Astrocyte of the hippocampus (primary cell): Measurements from ENCODE around the gene PLSCR3.

Experiments
- DNase-seq: peaks from one replicate; pipeline ENCODE4 v3.0.0; 2011; ENCODE audit warnings: low read depth, low spot score

Gene PLSCR3

DNA sequence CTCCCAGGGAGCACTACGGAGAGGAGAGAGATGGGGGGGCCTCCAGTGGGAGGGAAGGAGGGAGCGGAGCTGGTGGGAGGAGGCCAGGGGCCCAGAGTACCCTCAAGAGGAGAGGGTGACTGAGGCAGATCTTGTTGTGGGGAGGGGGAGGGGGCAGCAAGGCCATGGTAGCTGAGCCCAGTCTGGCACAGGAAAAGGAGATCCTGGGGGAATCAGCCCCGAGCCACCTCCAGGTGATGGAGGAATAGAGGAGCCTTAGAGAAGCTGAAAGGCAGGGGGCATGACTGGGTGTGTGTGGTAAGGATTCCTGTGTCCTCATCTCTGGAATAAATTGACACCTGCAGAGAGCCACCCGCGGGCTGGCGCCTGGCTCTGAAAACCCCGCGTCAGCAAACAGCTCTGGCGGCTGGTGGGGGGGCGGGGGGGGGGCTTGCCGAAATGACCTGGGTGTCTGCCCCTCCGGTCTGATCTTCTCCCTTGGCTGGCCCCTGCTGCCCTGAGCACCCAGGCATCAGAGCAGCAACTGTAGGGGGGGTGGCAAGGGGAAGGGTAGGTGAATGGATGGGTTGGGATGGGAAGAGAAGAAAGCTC, 12.0 kb upstream of the PLSCR3 start:
- DNase-seq, result peak; percentile 27

DNA sequence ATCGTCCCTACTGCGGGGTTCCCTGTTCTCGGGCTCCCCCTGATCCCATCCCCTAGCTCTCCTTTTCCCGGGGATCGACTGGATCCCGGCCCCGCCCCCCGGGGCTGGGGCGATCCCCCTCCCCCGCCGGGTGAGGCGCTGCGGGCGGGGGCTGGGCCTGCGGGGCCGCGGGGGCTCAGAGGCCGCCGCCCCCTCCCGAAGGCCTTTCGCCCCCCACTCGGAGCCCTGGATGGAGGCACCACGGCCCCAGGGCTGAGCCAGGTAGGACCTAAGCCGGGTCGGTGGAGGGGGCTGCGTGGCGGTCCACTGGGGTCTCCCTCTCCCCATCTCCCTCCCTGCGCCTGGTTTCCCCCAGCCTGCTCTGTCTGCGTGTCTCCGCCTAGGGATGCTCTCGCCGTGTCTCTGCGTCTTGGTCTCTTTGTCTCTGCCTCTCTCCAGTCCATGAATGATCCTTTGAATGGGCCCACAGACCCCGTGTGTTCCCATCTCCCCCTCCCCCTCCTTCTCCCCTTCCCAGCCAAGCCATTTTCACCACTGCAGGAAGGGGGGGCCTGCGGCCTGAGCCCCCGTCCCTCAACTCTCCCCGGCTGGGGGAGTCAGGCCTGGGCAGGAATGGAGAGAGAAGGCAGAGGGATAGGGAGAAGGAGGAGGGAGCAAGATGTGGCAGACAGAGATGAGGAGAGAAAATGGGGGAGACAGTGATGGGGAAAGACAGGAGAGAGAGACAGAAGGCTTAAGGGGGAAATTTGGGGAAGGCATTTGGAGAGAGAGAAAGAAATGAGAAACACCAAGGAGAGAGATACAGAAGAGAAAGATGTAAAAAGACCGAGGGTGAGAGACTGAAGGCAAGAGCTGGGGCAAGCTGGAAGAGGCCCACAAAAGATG, 11.3 kb upstream of the PLSCR3 start:
- DNase-seq, result peak; percentile 42

DNA sequence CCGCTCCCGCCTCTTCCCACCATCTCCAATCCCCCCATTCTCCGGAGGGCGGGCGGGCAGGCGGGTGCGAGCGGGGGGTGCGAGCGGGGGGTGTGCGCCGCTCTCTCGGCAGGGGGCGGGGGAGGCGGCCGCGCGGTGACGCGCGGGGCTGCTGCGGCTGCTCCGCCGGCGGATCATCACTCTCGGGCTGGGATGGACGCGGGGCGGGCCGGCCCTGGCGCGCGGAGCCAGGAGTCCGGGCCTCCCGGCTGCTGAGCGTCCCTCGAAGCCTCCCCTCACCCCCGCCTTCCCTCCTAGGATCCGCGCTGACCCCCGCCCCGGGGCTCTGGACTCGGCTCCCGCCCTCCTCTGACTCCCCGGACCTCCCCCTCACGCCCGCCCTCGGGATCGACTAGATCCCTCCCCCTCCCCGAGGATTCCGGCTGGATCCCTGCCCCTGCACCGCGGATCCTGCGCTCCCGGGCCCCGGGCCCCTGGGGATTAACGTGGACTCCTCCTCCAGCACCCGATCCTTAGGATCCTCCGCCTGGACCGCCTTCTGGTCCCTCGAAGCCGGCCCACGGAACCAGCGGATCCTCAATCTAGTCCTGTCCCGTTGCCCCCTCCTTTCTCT, 10.5 kb upstream of the PLSCR3 start:
- no peak for DNase-seq

DNA sequence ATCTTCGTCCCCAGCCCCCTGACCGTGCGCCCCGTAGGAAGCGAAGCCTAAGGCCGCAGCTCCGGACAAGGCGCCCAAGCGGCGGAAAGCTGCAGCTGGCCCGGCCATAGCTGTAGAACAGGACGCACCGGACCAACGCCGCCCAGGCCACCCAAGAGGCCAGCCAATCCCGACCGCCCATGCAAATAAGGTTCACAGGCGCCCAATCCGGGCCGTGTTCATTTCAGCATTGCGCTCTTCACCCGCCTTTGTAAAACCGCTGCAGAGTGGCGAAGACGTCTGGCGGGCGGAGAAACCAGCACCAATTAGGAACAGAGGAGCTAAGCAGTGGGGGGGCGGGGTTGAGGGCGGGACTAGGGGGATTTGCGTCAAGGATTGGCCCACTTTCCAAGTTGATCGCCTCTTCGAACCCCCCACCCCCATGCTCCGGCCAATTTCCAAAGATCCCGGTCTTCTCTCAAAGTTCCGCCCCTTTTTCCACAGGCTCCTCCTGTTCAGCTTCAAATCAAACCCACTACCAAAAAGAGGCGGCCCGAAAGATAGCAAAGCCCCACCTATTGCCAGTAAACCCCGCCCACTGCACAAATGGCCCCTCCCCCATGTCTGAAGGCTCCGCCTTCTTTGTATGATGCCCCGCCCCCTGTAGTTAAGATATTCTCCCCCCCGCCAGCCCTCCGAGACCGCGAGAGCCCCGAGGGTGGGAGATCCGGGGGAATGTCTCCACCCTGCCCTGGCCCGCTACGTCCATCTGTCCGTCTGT, 9.8 kb upstream of the PLSCR3 start, which contains the start of gene TMEM256:
TSS of gene TMEM256 (minus strand) at position 121 of the 760 bp plus-strand sequence. CDS start at position 108, 13 bp downstream.
- DNase-seq, result peak; percentile 100

DNA sequence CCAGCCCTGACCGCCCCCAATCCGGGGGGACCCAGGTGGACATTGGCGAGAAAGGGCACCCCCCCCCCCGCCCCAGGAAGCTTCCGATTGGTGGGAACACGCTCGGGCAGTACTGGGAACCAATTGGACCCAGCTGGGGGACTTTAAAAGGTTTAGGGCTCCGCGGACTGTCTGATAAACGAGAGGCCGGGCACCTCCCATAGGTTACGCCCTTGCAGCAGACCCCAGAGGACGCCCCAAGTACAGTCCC, 9.3 kb upstream of the PLSCR3 start:
- no peak for DNase-seq

DNA sequence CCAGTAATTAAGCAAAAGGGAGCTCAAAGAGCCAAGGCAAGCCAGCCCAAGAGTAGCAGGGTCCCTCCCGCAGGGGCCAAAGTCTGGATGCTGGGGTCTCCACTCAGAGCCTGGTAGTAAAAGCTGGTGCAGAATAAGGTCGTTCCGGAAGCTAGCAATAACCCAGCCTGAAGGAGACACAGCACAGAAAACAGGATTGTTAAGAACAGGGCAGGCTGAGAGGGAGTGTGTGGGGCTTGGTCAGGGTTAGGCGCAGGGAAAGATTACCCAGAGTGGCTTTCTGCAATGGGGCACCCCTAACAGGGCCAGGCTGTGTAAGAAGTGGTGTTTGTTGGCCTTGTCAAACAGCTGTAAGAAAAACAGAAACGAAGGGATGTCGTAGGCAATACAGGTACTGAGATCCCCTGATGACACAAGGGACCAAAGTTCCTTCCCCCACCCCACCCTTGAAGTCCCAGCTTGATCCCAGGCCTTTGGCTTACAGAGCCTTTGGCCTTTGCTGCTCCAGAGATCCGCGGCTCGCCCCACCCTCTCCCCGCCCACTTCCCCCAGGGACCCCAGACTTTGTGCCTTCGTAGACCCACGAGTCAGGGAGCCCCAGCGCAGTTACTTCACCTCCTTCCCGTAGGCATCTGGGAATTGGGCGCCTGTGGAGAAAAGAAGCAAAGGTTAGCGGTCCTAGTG, 8.9 kb upstream of the PLSCR3 start:
- DNase-seq, result no peak

DNA sequence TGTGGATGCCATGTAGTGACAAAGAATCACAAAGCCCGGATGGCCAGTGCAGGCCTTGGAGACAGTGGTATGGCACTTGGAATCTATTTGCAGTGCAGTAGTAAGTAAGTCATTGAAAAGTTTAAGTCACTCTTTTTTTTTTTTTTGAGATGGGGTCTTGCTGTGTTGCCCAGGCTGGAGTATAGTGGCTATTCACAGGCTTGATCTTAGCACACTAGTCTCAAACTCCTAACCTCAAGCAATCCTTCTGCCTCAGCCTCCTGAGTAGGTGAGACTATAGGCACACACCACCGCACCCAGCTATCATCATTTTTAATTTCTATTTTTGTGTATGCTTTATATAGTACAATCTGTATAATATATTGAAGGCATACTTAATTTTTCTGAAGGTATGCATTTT, 4.3 kb upstream of the PLSCR3 start:
- DNase-seq, result no peak

DNA sequence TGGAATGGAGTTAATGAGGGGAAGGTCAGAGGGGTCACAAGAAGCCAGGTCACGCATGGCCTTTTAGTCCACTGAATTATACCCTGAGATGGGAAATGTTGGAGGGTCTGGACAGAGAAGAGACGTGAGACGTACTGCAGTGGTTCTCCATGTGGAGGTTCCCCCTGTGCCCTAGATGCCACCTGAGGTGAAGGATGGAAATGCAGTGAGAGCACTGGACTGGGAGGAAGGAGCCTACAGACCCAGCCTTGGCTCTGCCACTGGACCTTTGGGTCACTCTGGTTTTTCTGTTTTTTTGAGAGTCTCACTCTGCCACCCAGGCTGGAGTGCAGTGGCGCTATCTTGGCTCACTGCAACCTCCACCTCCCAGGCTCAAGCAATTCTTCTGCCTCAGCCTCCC, 1.8 kb upstream of the PLSCR3 start:
- no peak for DNase-seq

DNA sequence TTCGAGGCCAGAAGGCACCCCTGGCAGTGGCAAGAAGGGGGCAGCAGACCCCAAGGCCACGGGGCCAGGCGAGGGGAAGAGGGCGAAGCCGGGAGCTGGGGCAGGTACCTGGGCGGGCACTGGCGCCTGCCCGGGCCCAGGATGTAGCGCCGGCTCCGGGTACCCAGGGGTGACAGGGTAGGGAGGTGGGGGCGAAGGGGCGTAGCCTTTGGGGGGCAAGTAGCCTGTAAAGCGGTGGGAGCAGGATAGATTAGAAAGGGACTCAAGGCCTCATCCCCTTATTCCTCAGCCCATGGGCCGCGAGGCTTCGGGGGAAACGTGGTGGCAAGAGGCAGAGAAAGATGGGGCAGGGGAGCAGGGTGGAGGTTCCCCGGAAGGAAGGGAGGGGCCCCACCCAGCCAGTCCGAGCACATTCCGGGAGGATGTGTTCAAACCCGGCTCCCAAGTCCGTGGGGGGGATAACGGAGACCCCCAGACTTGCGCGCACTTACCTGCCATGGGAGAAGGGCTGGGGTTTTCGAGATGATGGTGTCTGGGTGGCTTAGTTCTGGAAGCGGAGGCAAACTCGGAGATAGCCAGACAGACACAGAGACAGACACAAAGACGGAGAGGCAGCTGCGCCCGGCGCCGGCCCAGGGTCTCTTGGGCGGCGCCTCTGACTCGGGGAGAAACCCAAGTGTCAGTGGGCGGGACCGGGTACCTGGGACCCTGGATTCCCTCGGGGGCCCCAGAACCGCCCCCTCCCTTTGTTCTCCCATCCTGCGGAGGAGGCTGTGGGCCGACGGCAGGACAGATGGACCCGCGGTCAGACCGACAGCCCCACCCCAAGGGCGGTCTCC, 493 bp downstream of the PLSCR3 start:
- peak; percentile 39 for DNase-seq

DNA sequence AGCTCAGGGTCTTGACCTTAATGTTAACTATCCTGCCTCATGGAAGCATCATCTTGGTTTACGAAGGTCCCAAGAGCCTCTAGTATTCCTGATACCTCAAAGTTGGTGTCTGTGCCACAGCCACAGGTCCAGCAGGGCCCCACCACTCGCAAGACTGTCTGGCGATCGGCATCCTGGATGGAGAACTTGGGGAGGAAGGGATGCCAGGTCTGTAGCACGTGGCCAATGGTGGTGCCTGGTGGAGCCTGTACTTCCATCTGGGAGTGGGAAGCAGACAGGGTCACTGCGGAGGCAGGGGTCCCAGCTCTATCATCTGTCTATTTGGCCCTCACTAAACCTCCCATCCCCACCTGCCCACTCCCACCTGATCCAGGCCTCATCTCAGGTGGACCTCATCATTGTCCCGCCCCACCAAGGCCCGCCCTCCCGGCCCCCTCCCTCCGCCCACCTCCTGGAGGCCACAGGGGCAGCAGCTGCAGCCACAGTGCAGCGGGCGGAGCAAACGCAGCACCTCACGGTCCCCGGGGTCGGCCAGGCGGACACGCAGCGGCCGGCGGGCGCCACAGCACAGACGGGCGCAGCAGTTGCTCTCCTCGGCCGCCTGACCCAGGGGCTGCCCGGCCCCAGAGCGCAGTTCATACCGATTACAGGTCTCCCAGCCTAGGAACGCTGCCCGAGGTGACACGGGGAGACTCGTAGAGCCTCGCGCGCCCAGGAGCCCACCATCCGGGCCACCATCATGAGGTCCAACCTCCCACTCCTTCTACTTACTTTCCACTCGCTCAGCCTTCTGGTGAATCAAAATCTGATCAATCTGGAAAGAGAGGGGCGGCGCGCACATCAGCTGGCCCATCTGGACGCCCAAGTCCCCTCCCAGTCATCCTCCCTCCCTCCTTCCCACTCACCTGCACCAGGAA, 1.4 kb downstream of the PLSCR3 start:
- DNase-seq, result no peak

DNA sequence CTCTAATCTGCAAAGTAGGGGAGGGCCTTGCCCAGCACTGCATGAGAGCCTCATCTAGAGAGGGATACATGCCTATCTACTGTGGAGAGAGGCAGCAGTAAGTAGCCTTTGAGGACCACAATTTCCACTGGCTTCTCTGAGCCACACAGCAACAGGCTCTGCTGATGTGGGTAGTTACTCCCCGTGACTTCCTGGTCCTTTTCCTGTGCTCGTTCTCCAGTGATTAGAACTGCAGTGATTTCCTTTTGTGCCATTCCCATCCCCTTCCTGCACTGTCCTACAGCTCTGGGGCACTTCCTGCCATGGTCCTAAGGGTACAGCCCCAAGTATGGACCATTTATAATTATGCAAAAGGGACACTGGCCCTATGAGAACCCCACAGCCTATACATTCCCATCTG, 3.0 kb downstream of the PLSCR3 start:
- no peak for DNase-seq

DNA sequence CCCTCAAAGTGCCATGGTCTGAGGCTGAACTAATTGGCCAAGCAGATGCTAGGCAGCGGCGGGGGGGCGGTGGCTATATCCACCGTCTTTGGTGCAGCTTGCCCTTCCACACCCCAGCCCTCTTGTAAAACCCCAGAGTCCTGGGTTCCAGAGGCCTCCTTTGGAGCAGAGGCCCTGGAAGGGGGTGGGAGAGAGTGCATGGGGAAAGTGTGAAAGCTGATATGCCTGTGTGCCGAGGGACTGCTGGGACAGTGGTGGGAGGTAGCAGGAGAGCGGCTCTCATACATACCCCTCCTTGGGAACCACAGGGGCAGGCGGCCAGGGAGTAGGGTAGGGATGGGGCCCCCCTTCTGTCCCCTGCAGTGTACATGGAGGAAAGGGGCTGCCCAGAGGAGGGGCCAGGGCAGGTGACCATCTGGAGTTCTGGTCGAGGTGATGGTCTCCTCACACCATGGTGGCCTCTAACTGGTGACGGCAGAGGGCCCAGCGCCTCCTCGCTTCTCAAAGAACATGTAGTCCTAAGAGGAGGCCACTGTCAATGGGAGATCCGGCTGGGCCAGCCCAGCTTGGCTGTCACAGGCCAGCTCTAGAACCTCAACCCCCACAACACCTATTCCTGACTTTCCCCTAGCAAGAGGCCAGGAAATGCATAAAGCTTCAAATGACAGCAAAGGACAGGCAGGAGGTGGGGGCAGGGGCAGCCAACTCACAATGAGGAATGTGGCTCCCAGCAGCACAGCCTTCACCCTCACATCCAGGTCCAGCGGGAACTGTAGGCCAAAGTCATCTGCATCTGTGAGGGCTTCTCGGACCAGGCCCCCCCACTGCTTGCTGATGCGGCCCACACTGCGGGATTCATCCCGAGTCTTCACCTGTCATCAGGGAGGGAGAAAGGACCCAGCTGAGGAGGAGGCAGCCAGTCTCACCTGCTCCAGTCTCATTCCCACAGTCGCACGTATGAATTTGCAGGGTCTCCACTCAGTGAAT, 4.1 kb downstream of the PLSCR3 start:
- no peak for DNase-seq

DNA sequence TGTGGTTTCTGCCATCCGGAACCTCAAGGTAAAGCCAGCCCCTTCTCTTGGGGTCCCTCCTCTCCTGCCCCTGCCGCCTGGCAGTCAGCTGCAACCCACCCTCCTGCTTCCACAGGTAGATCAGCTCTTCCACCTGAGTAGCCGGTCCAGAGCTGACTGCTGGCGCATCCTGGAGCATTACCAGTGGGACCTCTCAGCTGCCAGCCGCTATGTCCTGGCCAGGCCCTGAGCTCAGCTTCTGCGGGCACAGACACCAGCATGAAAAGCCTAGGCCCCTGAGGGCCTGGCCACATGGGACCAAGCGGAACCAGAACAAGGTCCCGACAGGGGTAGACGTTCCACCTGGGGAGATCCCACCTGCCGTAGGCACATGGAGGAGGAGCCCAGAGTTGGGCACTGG, 5.5 kb downstream of the PLSCR3 start:
- no peak for DNase-seq

DNA sequence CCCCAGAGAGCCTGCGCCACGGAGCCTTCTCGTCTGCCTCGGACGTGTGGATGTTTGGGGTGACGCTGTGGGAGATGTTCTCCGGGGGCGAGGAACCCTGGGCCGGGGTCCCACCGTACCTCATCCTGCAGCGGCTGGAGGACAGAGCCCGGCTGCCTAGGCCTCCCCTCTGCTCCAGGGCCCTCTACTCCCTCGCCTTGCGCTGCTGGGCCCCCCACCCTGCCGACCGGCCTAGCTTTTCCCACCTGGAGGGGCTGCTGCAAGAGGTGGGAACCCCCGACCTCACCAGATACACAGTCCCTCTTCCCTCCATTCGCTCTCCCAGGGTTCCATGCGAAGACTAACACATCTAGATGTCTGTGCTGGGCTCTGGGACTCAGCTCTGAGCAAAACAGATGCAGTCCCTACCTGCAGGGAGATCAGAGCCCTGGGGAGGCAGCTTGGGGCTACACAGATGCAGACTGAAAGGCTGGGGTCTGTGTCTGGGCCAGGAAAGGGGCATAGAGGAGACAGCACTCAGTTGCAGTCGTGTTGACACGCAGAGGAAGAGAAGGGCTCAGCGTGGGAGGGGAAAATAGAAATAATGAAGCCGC, 9.7 kb downstream of the PLSCR3 start:
- no peak for DNase-seq

DNA sequence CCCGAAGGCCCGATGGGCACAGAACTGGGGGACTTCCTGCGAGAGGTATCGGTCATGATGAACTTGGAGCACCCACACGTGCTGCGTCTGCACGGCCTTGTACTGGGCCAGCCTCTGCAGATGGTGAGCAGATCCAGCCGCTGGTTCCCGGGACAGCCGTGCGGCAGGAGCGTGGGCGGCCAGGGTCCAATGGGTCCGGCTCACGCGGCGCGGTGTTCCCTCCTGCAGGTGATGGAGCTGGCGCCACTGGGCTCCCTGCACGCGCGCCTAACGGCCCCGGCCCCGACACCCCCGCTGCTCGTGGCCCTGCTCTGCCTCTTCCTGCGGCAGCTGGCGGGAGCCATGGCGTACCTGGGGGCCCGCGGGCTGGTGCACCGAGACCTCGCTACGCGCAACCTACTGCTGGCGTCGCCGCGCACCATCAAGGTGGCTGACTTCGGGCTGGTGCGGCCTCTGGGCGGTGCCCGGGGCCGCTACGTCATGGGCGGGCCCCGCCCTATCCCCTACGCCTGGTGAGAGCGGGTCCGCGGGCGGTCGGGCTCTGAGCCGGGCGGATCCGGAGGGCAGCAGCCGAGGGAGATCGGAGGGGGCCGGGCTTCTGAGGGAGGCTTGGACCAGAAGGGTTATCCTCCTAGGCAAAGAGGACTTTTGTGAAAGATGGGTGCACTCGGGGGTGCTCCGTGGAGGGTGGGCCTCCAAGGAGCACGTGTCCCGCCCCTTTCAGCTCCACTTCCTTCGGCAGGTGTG, 10.4 kb downstream of the PLSCR3 start:
- DNase-seq, result peak; percentile 81

DNA sequence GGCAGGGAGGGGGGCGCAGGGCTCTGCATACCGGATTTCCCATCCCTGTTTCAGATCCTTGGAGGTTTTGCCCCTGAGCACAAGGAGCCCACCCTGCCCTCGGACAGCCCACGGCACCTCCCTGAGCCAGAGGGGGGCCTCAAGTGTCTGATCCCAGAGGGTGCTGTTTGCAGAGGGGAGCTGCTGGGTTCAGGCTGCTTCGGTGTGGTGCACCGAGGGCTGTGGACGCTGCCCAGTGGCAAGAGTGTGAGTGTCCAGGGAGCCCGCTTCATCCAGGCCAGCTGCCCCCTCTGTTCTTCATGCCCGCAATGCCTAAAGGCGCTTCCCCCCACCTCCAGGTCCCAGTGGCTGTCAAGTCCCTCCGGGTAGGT, 11.0 kb downstream of the PLSCR3 start:
- no peak for DNase-seq

DNA sequence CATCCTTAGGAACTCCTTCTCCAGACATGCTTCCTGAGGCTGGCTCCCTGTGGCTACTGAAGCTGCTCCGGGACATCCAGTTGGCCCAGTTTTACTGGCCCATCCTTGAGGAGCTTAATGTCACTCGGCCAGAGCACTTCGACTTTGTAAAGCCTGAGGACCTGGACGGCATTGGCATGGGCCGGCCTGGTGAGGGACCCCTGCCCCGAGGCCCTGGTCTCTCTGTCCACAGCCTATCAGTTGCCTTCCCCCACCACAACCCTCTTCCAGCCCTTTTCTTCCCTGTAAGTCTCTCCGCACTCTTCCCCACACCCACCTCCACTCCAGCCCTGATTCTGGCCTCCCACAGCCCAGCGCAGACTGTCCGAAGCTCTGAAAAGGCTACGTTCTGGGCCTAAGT, 11.4 kb downstream of the PLSCR3 start:
- no peak for DNase-seq
